ENCODE results near the gene BTRC. TPM values are rescaled to one million over a fixed set of nuclear protein-coding genes. Genes with fewer than 3 reads are reported as not detected.

BTRC gene
- total RNA-seq, 4 donors from 2014 or later = 9.7 to 16.8 (median 10.7) TPM

GRCh38 chr10:101397140-101397539 lies 43.2 kb downstream of the BTRC start:
- no peak for TF ChIP-seq CTCF (IDR thresholded peaks at IDR 0.05; ENCODE audit: low read depth)

DNA sequence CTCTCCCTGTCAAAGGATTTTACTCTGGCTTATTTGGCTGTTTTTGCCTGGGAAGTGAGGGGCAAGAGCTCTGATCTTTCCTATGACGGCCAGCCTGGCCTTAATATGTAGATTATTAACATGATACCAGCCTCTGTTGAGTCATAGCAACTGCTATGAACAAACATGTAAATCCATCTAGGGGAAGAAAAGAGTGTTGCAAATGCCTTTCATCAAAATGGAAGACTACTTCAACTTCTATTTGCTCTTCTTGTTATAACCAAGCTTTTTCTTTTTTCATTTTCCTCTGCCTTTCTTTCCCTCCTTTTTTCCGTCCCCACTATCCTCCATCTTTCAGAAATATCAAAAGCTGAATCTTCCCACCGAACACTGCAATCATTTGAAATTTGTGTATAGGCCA lies 46.6 kb downstream of the BTRC start:
- TF ChIP-seq CTCF (IDR thresholded peaks at IDR 0.05; ENCODE audit: low read depth) = no peak

DNA sequence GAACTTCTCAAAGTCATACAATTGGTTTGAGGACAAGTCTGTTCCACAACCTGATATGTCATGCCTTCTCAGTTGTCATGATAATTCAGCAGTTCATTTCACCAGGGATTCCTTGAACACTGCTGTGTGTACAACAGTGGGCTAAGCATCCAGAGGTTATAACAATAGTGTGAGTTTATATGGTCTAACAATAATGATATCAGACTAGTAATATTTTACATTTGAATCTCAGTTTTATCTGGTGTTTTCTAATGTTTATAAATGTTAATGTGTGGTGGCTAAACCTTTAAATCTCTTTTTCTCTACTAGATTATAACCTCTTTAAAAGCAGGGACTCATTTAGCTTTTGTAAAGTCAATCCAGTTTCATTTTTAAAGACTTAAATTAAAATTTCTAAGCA lies 48.7 kb downstream of the BTRC start:
- no peak for TF ChIP-seq CTCF (IDR thresholded peaks at IDR 0.05; ENCODE audit: low read depth)

DNA sequence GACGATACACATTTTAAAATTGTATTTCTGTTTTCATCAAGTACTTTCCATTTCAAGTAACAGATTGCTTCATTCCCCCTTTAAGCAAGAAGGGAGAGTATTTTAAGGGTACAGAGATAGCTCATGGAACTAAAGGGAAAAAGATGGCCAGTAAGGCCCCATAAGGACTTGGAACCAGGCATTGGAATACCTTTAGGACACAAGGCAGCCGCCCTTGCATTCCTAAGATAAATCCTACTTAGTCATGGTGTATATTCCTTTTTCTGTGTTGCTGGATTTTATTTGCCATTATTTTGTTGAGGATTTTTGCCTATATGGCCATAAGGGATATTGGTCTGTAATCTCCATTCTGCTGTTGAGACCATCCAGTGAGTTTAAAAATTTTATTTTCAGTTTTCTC lies 49.2 kb downstream of the BTRC start:
- TF ChIP-seq CTCF (IDR thresholded peaks at IDR 0.05; ENCODE audit: low read depth) = no peak

DNA sequence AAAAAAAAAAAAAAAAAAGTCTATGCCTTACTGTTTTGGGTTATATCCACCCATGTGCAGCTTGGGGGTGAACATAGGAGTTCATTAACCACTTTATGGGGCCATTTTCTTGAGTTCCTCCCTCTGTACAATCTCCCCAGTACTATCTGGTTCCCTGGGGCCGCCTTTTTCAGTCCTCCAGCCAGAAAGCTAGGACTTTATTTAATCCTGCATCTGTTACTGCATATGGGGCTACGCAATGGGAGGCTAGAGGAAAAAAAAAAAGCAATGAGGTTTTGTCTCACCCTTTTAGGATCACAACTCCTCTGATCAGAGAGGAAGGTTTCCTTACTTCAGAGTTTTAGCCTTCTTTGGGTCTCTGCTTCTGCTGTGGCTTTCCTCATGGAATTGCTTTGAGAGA lies 51.0 kb downstream of the BTRC start:
- TF ChIP-seq CTCF (IDR thresholded peaks at IDR 0.05; ENCODE audit: low read depth) = no peak

- no peak for TF ChIP-seq CTCF (IDR thresholded peaks at IDR 0.05; ENCODE audit: low read depth)
Measured at GRCh38 chr10:101411598-101411997, 57.6 kb downstream of the BTRC start.

- no peak for TF ChIP-seq CTCF (IDR thresholded peaks at IDR 0.05; ENCODE audit: low read depth)
Measured at GRCh38 chr10:101414034-101414433, 60.1 kb downstream of the BTRC start.

Measured in subcutaneous adipose tissue (tissue), 4 donors.